Smooth muscle cell (in vitro differentiated cells): Measurements from ENCODE around the gene ELMO1. TPM values are rescaled to one million over a fixed set of nuclear protein-coding genes. Genes with fewer than 3 reads are reported as not detected.

Experiments
- DNase-seq: peaks from one replicate; lab custom pipeline; 2025; ENCODE audit not compliant: unreplicated experiment; lab: John Stamatoyannopoulos, UW
- H2AFZ ChIP-seq: fragments of 200-600 bp; sonication (generic); 2 replicates; pipeline ENCODE4 v1.6.0; 2016; ENCODE audit warnings: antibody characterized with exemption, low read depth, mild to moderate bottlenecking
- H3F3A ChIP-seq: fragments of 200-600 bp; sonication (generic); 2 replicates; pipeline ENCODE4 v1.6.0; 2017; ENCODE audit warnings: antibody characterized with exemption, low read depth
- H3K27ac ChIP-seq: fragments of 200-600 bp; sonication (generic); 2 replicates; pipeline ENCODE4 v1.5.1; 2016; ENCODE audit warnings: low read depth, mild to moderate bottlenecking
- H3K27me3 ChIP-seq: fragments of 200-600 bp; sonication (generic); 2 replicates; pipeline ENCODE4 v1.6.1; 2016; ENCODE audit warnings: low read depth, mild to moderate bottlenecking
- H3K36me3 ChIP-seq: fragments of 200-600 bp; sonication (generic); 2 replicates; pipeline ENCODE4 v1.5.1; 2016; ENCODE audit warnings: low read depth
- H3K4me1 ChIP-seq: fragments of 200-600 bp; sonication (generic); 2 replicates; pipeline ENCODE4 v1.5.1; 2016; ENCODE audit warnings: low read depth
- H3K4me2 ChIP-seq: fragments of 200-600 bp; sonication (generic); 2 replicates; pipeline ENCODE4 v1.6.0; 2016; ENCODE audit warnings: mild to moderate bottlenecking
- H3K4me3 ChIP-seq: fragments of 200-600 bp; sonication (generic); 2 replicates; pipeline ENCODE4 v1.5.1; 2016; ENCODE audit warnings: mild to moderate bottlenecking
- H3K79me2 ChIP-seq: fragments of 200-600 bp; sonication (generic); 2 replicates; pipeline ENCODE4 v1.6.0; 2016; ENCODE audit warnings: low read depth, mild to moderate bottlenecking
- H3K9ac ChIP-seq: fragments of 200-600 bp; sonication (generic); 2 replicates; pipeline ENCODE4 v1.6.0; 2016; ENCODE audit warnings: low read depth
- H3K9me3 ChIP-seq: fragments of 200-600 bp; sonication (generic); replicated peaks from 2 replicates; pipeline ENCODE4 v1.5.1; 2016; ENCODE audit warnings: low read depth
- H4K20me1 ChIP-seq: fragments of 200-600 bp; sonication (generic); 2 replicates; pipeline ENCODE4 v1.6.0; 2016; ENCODE audit warnings: low read depth
- whole genome bisulfite sequencing: methylation state at CpG from one replicate; pipeline ENCODE4 v1.1.7; 2016; ENCODE audit warnings: low lambda C conversion rate; 5-methylcytosine and 5-hydroxymethylcytosine counted together
- polyA plus RNA-seq: library from polyadenylated mRNA; unstranded; fragments of >200 nt; fragmentation: Nextera tagmentation; extraction: Ambion mirVana; gene quantifications from 2 replicates; pipeline ENCODE4 v1.2.1, GENCODE V29; 2016
- total RNA-seq: library from RNA; depleted of rRNA; stranded (reverse); fragments of >200 nt; gene quantifications from 2 replicates; pipeline ENCODE4 v1.2.3, GENCODE V29; 2014
- TF ChIP-seq, protein P1 (sequence below): fragments of 200-600 bp; sonication (generic); IDR thresholded peaks from 2 replicates; pipeline ENCODE4 v1.5.1; 2017; ENCODE audit warnings: borderline replicate concordance, mild to moderate bottlenecking, antibody characterized with exemption; ENCODE audit not compliant: insufficient read depth, poor library complexity, severe bottlenecking

Gene ELMO1
- total and polyA plus RNA-seq, 2 experiments from 2014 or later, result 8.2 to 36.0 TPM

GRCh38 chr7:37455081-37455480 is 6.4 kb upstream of the ELMO1 start:
- H3K9me3 ChIP-seq, result no peaks in the 10 kb centered on the region
- peaks cover 8% of the 10 kb centered on the region for H3K4me1 ChIP-seq
- H3K27me3 ChIP-seq, result peaks cover 4% of the 10 kb centered on the region
- H3K27ac ChIP-seq, result no peak overlapping the region
- no peaks in the 10 kb centered on the region for H3K36me3 ChIP-seq
- 93% methylated on average over 3 of the region's 3 CpGs for WGBS
- H3F3A ChIP-seq, result no peaks in the 10 kb centered on the region
- H3K4me2 ChIP-seq, result no peak overlapping the region
- no peak overlapping the region for H2AFZ ChIP-seq
- DNase-seq, result no peak
- TF ChIP-seq, protein P1, sequence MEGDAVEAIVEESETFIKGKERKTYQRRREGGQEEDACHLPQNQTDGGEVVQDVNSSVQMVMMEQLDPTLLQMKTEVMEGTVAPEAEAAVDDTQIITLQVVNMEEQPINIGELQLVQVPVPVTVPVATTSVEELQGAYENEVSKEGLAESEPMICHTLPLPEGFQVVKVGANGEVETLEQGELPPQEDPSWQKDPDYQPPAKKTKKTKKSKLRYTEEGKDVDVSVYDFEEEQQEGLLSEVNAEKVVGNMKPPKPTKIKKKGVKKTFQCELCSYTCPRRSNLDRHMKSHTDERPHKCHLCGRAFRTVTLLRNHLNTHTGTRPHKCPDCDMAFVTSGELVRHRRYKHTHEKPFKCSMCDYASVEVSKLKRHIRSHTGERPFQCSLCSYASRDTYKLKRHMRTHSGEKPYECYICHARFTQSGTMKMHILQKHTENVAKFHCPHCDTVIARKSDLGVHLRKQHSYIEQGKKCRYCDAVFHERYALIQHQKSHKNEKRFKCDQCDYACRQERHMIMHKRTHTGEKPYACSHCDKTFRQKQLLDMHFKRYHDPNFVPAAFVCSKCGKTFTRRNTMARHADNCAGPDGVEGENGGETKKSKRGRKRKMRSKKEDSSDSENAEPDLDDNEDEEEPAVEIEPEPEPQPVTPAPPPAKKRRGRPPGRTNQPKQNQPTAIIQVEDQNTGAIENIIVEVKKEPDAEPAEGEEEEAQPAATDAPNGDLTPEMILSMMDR, result no peak
- no peak overlapping the region for H3K4me3 ChIP-seq
- no peak overlapping the region for H3K9ac ChIP-seq
- no peaks in the 10 kb centered on the region for H3K79me2 ChIP-seq
- no peaks in the 10 kb centered on the region for H4K20me1 ChIP-seq

DNA sequence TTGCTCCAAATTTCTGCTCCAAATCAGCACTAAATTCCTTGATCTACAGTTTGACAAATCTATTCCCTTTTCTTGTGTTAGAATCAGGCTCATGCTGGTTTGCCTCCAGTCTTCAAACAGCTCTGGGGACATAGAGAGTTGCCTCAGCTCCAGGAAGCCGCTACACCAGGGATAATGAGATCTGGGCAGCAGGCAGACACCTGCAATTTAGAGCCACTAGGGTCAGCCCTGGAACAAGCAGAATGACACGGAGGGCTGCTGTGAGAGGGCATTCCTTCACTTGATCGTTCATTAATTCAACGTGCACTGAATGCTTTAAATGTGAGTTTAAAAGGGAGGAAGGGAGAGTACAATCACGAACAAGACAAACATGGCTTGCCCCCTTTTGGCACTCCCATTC is 3.7 kb upstream of the ELMO1 start:
- Histone ChIP-seq H3K36me3 (no peaks in the 10 kb centered on the region), H3K79me2 (no peaks in the 10 kb centered on the region), H3F3A (peaks cover under 1% of the 10 kb centered on the region), H3K4me2 (no peak overlapping the region), H2AFZ (no peak overlapping the region), H3K27me3 (peaks cover 13% of the 10 kb centered on the region), H3K9me3 (no peaks in the 10 kb centered on the region), H3K4me3 (no peak overlapping the region), H4K20me1 (no peaks in the 10 kb centered on the region), H3K4me1 (peaks cover 8% of the 10 kb centered on the region), H3K9ac (no peak overlapping the region), H3K27ac (no peak overlapping the region)
- 74% methylated on average over 5 of the region's 5 CpGs for WGBS
- TF ChIP-seq, protein P1, result no peak
- no peak for DNase-seq

DNA sequence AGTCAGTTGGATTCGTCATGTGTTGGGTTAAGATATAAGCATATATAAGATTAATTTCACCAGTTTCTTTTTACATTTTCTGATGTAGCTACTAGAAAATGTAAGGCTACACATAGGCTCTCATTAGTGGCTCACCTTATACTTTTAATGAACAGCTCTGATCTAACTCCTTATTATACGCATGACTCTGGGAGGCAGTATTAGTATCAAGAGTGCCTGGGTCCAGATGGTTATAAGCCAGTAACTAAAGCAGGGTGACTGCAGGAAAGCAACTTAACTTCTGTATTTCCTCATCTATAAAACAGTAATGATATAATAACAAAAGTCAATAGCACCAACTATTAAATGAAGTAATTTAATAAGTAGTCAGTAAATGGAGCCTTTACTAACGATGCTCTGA is 1.4 kb upstream of the ELMO1 start:
- no peaks in the 10 kb centered on the region for H3K9me3 ChIP-seq
- WGBS, result 93% methylated on average over 3 of the region's 3 CpGs
- TF ChIP-seq, protein P1, result no peak

GRCh38 chr7:37449621-37450020 is 957 bp upstream of the ELMO1 start:
- no peak for DNase-seq
- WGBS, result 27% methylated on average over 5 of the region's 5 CpGs
- TF ChIP-seq, protein P1, result no peak
- H3K36me3 ChIP-seq, result no peaks in the 10 kb centered on the region
- H3K4me3 ChIP-seq, result peak overlapping the region; percentile 89
- H3K79me2 ChIP-seq, result no peaks in the 10 kb centered on the region
- H4K20me1 ChIP-seq, result no peaks in the 10 kb centered on the region
- H3K4me1 ChIP-seq, result peaks cover 19% of the 10 kb centered on the region
- H3K9ac ChIP-seq, result no peak overlapping the region
- peak overlapping the region; percentile 93 for H3K4me2 ChIP-seq
- no peak overlapping the region for H2AFZ ChIP-seq
- H3K27ac ChIP-seq, result no peak overlapping the region
- no peaks in the 10 kb centered on the region for H3K9me3 ChIP-seq
- H3F3A ChIP-seq, result peaks cover 10% of the 10 kb centered on the region
- peaks cover 13% of the 10 kb centered on the region for H3K27me3 ChIP-seq

More for the DNA sequence above, 1.4 kb upstream of the ELMO1 start:
- Histone ChIP-seq H3K4me1 (peaks cover 19% of the 10 kb centered on the region), H3K9ac (no peak overlapping the region), H3K79me2 (no peaks in the 10 kb centered on the region), H3F3A (peaks cover 10% of the 10 kb centered on the region), H3K27me3 (peaks cover 13% of the 10 kb centered on the region), H3K4me3 (no peak overlapping the region), H3K27ac (no peak overlapping the region), H2AFZ (no peak overlapping the region), H4K20me1 (no peaks in the 10 kb centered on the region), H3K4me2 (no peak overlapping the region), H3K36me3 (no peaks in the 10 kb centered on the region)
- no peak for DNase-seq
